Stimulated activated CD8-positive, alpha-beta memory T cell treated with anti-CD3 and anti-CD28 coated beads, Interleukin-12 subunit alpha, Interleukin-12 subunit beta, amount 100 ng/mL, for 4 hours (primary cell): ENCODE measurements around the gene UBL4B.
"Not testable (repeated sequence)": the region's sequence is repeated elsewhere in the genome, so short reads cannot be mapped to it uniquely, and the experiment has no call there.

Source experiments
- DNase-seq: peaks from one replicate; pipeline ENCODE4 v3.0.0-alpha.2; 2020; ENCODE audit warnings: low read depth

Gene UBL4B

GRCh38 chr1:110112143-110112542, at the start of gene UBL4B:
Gene UBL4B, plus strand, starts transcription at chr1:110112443. Its CDS starts 92 bp downstream, at chr1:110112535.
- DNase-seq, result no peak

- no peak for DNase-seq
Measured at GRCh38 chr1:110062612-110063011, 49.6 kb upstream of the UBL4B start.

- DNase-seq, result no peak
Measured at GRCh38 chr1:110063781-110064180, 48.5 kb upstream of the UBL4B start.

GRCh38 chr1:110064576-110065337, 47.5 kb upstream of the UBL4B start:
- DNase-seq, result no peak

GRCh38 chr1:110065841-110066240, 46.4 kb upstream of the UBL4B start:
- DNase-seq, result no peak

GRCh38 chr1:110067479-110067892, 44.8 kb upstream of the UBL4B start:
- DNase-seq, result no peak

GRCh38 chr1:110067893-110068645, 44.2 kb upstream of the UBL4B start:
- DNase-seq, result no peak

- no peak for DNase-seq
Measured at GRCh38 chr1:110068646-110069403, 43.4 kb upstream of the UBL4B start.

- DNase-seq, result no peak
Measured at GRCh38 chr1:110069404-110070281, 42.6 kb upstream of the UBL4B start.

- DNase-seq, result no peak
Measured at GRCh38 chr1:110070282-110070669, 42.0 kb upstream of the UBL4B start.

- DNase-seq, result no peak
Measured at GRCh38 chr1:110070671-110071242, 41.5 kb upstream of the UBL4B start, which contains the start of gene ALX3. Gene ALX3, minus strand, starts transcription at chr1:110070672. Its CDS starts 60 bp downstream, at chr1:110070612.

GRCh38 chr1:110074166-110074565, 38.1 kb upstream of the UBL4B start:
- DNase-seq, result no peak

- no peak for DNase-seq
Measured at GRCh38 chr1:110076789-110077500, 35.3 kb upstream of the UBL4B start.

- DNase-seq, result not testable (repeated sequence)
Measured at GRCh38 chr1:110079995-110080394, 32.2 kb upstream of the UBL4B start.

- DNase-seq, result no peak
Measured at GRCh38 chr1:110081061-110081460, 31.2 kb upstream of the UBL4B start.

GRCh38 chr1:110082477-110082876, 29.8 kb upstream of the UBL4B start:
- DNase-seq, result no peak

GRCh38 chr1:110083061-110083865, 29.0 kb upstream of the UBL4B start:
- no peak for DNase-seq

- no peak for DNase-seq
Measured at GRCh38 chr1:110083866-110084226, 28.4 kb upstream of the UBL4B start.

GRCh38 chr1:110084227-110085078, 27.8 kb upstream of the UBL4B start:
- DNase-seq, result no peak
